Lung (tissue), 12 donors: ENCODE measurements around the gene ANKRD28. TPM values are rescaled to one million over a fixed set of nuclear protein-coding genes. Genes with fewer than 3 reads are reported as not detected.

Experiments used
- ATAC-seq: fragments of 200-7000 bp; cut with Tn5 transposase; one replicate; pipeline ENCODE4 v1.9.1; 2020; ENCODE audit warnings: moderate number of reproducible peaks; ENCODE audit not compliant: insufficient read depth, low FRiP score
- DNase-seq, 3 donors: peaks; one replicate each; pipeline ENCODE4 v3.0.0-alpha.2; 2013 to 2017
- H3K27ac ChIP-seq, 2 donors: one replicate each; pipeline ENCODE4 v1.5.1; 2013; ENCODE audit warnings: mild to moderate bottlenecking in 2 of 2, moderate library complexity in 2 of 2, control low read depth in 1 of 2, inconsistent platforms in 1 of 2, low read depth in 1 of 2, low read length in 1 of 2
- H3K27me3 ChIP-seq, 3 donors: one replicate each; pipeline ENCODE4 v1.5.1; 2013; ENCODE audit warnings: low read length in 2 of 3; ENCODE audit not compliant: control insufficient read depth in 3 of 3, insufficient read depth in 3 of 3
- H3K36me3 ChIP-seq, 4 donors: one replicate each; pipeline ENCODE4 v1.5.1; 2013; ENCODE audit warnings: low read length in 4 of 4, mild to moderate bottlenecking in 1 of 4, moderate library complexity in 1 of 4; ENCODE audit not compliant: control insufficient read depth in 4 of 4, insufficient read depth in 4 of 4
- H3K4me1 ChIP-seq, 5 donors: one replicate each; pipeline ENCODE4 v1.5.1; 2013; ENCODE audit warnings: low read length in 5 of 5, mild to moderate bottlenecking in 2 of 5, moderate library complexity in 1 of 5; ENCODE audit not compliant: control insufficient read depth in 5 of 5, insufficient read depth in 5 of 5
- H3K4me3 ChIP-seq: one replicate; pipeline ENCODE4 v1.5.1; 2013; ENCODE audit warnings: mild to moderate bottlenecking, control low read depth, moderate library complexity
- H3K9ac ChIP-seq, 2 donors: one replicate each; pipeline ENCODE4 v1.5.1; 2013; ENCODE audit warnings: low read length in 2 of 2, control low read depth in 1 of 2; ENCODE audit not compliant: insufficient read depth in 1 of 2
- H3K9me3 ChIP-seq, 4 donors: one replicate each; pipeline ENCODE4 v1.5.1; 2013; ENCODE audit warnings: low read length in 3 of 4, mild to moderate bottlenecking in 1 of 4, moderate library complexity in 1 of 4; ENCODE audit not compliant: control insufficient read depth in 4 of 4, insufficient read depth in 3 of 4
- WGBS, 2 donors: extraction: QIAGEN DNeasy Blood & Tissue Kit; methylation state at CpG; one replicate each; pipeline ENCODE4 v1.1.7; 2013; 5-methylcytosine and 5-hydroxymethylcytosine counted together
- polyA plus RNA-seq, 2 donors: library from polyadenylated mRNA; stranded (reverse); fragments of 200-250 nt; gene quantifications; one replicate each; pipeline ENCODE4 v1.2.1, GENCODE V29; 2013
- total RNA-seq, 2 donors: library from RNA; depleted of rRNA in 1 of 2; stranded (reverse); fragments of >200 nt in 1 of 2; gene quantifications; one replicate each; pipeline ENCODE4 v1.2.1, GENCODE V29; 2014 to 2021
- TF ChIP-seq, protein P1 (sequence below): IDR thresholded peaks from 2 replicates; pipeline ENCODE4 v1.5.1; 2012; ENCODE audit warnings: mild to moderate bottlenecking; ENCODE audit errors: control extremely low read depth, extremely low read depth
- donor health status: control.
- donor health status: control.
- donor health status: Bipolar disorder and iron deficiency.
- donor health status: healthy.
- donor health status: DM: yes; HTN: yes; CAD: no.

Gene ANKRD28
- total and polyA plus RNA-seq, 4 donors = 11.1 to 66.7 (median 39.2) TPM

DNA sequence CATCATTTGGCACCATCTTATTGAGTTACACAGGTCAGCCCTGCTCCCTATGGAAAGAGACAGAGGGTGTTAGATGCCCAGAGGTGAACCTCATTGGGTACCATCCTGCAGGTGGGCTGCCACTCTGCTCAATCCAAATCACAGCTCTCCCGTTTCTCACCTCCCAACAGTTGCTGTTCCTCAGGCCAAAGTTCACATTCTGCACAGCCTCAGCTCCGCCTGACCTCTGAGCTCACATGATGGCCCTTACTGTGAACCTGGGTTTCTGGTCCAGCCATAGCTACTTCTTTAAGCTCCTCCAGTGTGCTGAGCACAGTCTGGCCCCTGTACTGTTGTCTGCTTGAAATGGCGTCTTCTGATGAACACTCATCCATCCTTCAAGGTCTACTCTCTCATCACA is 148.4 kb downstream of the ANKRD28 start:
- Histone ChIP-seq H3K9me3 (peaks cover 0 to 1% (median 0%) of the 10 kb centered on the region in 4 donors), H3K9ac (no peak overlapping the region), H3K4me3 (no peak overlapping the region), H3K36me3 (peaks cover 0 to 8% (median 2%) of the 10 kb centered on the region in 4 donors), H3K27me3 (no peaks in the 10 kb centered on the region), H3K27ac (no peak overlapping the region), H3K4me1 (peaks cover 0 to 7% (median 0%) of the 10 kb centered on the region in 5 donors)
- ATAC-seq (no peak), DNase-seq (no peak)
- TF ChIP-seq, protein P1, sequence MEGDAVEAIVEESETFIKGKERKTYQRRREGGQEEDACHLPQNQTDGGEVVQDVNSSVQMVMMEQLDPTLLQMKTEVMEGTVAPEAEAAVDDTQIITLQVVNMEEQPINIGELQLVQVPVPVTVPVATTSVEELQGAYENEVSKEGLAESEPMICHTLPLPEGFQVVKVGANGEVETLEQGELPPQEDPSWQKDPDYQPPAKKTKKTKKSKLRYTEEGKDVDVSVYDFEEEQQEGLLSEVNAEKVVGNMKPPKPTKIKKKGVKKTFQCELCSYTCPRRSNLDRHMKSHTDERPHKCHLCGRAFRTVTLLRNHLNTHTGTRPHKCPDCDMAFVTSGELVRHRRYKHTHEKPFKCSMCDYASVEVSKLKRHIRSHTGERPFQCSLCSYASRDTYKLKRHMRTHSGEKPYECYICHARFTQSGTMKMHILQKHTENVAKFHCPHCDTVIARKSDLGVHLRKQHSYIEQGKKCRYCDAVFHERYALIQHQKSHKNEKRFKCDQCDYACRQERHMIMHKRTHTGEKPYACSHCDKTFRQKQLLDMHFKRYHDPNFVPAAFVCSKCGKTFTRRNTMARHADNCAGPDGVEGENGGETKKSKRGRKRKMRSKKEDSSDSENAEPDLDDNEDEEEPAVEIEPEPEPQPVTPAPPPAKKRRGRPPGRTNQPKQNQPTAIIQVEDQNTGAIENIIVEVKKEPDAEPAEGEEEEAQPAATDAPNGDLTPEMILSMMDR = no peak
- 97 to 99% methylated on average over 3 of the region's 3 CpGs for whole genome bisulfite sequencing, 2 donors

DNA sequence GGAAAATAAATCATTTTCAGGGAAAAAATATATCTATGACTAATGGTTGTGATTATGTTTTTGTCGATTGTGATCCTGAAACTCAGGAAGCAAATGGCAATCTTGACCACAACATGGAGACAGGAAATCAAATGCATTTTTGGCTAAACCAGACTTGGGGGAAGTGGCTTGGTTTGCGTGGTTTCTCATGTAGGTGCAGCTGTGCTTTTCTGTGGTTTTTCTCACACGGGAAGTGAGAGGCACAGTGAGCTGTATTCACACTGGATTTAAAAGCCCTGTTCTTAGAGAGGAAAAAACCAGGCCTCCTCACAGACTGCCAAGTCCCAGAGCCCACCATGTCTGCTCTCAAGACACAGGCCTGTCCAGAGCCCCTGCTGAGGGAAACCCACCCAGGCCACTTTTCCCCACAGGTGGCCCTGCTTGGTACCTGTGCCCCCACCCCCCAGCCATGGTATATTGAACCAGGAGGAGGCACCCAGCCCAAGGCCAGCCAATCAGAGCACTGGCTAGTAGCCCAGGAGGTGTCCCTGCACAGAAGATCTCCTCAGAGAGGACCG is 150.1 kb downstream of the ANKRD28 start:
- Histone ChIP-seq H3K9ac (no peak overlapping the region), H3K27ac (peak overlapping the region; percentile 35 to 68), H3K36me3 (peaks cover 0 to 9% (median 3%) of the 10 kb centered on the region in 4 donors), H3K4me1 (peaks cover 0 to 7% (median 0%) of the 10 kb centered on the region in 5 donors), H3K4me3 (no peak overlapping the region), H3K9me3 (peaks cover 0 to 1% (median 0%) of the 10 kb centered on the region in 4 donors), H3K27me3 (no peaks in the 10 kb centered on the region)
- ATAC-seq (peak; percentile 35), DNase-seq (no peak)
- 35 to 52% methylated on average over 4 of the region's 4 CpGs for WGBS, 2 donors
- TF ChIP-seq, protein P1 = no peak

DNA sequence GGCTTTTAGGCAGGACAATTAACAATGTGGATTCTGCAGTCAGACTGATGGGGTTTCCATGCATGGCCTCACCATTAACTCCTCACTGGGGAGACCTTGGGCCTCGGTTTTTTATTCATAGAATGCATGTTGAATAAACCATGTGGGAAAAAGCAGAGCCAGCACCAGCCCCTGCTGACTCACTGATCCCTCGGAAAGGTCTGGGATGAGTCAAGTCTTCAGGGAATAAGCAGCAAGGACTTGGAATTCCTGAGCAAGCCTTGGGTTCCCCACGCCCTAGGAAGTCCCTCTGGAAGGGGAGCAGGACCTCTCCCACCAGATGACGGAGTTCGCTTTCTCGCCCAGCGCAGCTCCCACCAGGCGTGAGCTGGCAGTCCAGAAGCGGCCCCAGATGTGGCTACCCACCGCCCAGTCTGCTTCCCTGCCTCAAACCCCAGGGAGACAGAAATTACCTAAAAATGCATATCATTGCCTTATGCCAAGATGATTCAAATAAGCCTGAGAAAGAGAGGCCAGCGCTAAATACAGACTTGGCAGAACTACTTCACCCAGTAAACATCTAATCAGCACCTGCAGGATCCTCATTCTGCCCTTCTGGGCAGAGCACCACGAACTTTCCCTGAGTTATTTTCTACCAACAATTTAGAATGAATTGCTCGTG is 150.8 kb downstream of the ANKRD28 start:
- Histone ChIP-seq H3K4me3 (no peak overlapping the region), H3K27me3 (no peaks in the 10 kb centered on the region), H3K27ac (peak overlapping the region; percentile 17 to 55), H3K4me1 (peaks cover 0 to 7% (median 0%) of the 10 kb centered on the region in 5 donors), H3K9ac (no peak overlapping the region), H3K9me3 (no peaks in the 10 kb centered on the region), H3K36me3 (peaks cover 0 to 9% (median 3%) of the 10 kb centered on the region in 4 donors)
- TF ChIP-seq, protein P1 = no peak
- WGBS, 2 donors = 72 to 75% methylated on average over 13 of the region's 13 CpGs
- ATAC-seq = peak; percentile 70
- no peak for DNase-seq
